K562 (cell line): Measurements from ENCODE around the gene CYP26A1. TPM values are rescaled to one million over a fixed set of nuclear protein-coding genes. Genes with fewer than 3 reads are reported as not detected.
A peak's percentile ranks its signal among the peaks of the same experiment; 100 is the strongest.

ENCODE experiments used
- ATAC-seq: fragments of 200-7000 bp; cut with Tn5 transposase; 3 replicates; pipeline ENCODE4 v1.9.1; 2020; ENCODE audit warnings: moderate library complexity
- BruUV-seq: library from RNA; stranded (reverse); fragments of 400-500 nt; replicated peaks from 2 replicates; lab custom pipeline; 2021; lab: Mats Ljungman, UMichigan
- CTCF ChIA-PET: fragments of 300-600 bp; formaldehyde crosslinking; extraction: SDS; loops from one replicate; lab custom pipeline; 2021; ENCODE audit warnings: low intra/inter-chr PET ratio; lab: Yijun Ruan, JAX
- POLR2A ChIA-PET: fragments of 300-600, 350-650 bp; sonication (Branson Sonifier 250); formaldehyde crosslinking; extraction: SDS; loops from one replicate; lab custom pipeline; 2021; ENCODE audit warnings: antibody characterized with exemption, inconsistent platforms; lab: Yijun Ruan, JAX
- DNase-seq, 4 experiments: peaks; one replicate each; pipeline versions ENCODE4 v3.0.0 to v3.0.0-alpha.2; 2011 to 2018; ENCODE audit warnings: low spot score in 3 of 4, mixed read lengths in 3 of 4; ENCODE audit errors: extremely low read depth in 1 of 4
- FAIRE-seq: peaks from 2 replicates; lab custom pipeline; 2011; peaks lifted over from hg19 to GRCh38; lab: Jason Lieb, UNC
- H2AFZ ChIP-seq: 2 replicates; pipeline ENCODE4 v1.6.0; 2011; ENCODE audit warnings: low read depth, low read length, control low read depth, inconsistent platforms
- H3K27ac ChIP-seq: fragments of 200-600 bp; 3 replicates; pipeline ENCODE4 v1.8.0; 2011; ENCODE audit warnings: low read depth, mild to moderate bottlenecking, control low read depth, inconsistent platforms, low read length, moderate library complexity, mixed read lengths; ENCODE audit errors: extremely low read depth
- H3K27me3 ChIP-seq, 2 experiments: fragments of 300-600 bp in 1 of 2; 2 replicates in 1 of 2; 3 replicates in 1 of 2; pipeline versions ENCODE4 v1.6.0 to v1.8.0; 2011; ENCODE audit warnings: inconsistent platforms in 2 of 2, low read length in 2 of 2, mild to moderate bottlenecking in 1 of 2, mixed read lengths in 1 of 2, moderate library complexity in 1 of 2; ENCODE audit not compliant: control insufficient read depth in 2 of 2, insufficient read depth in 2 of 2
- H3K36me3 ChIP-seq: fragments of 300-600 bp; 3 replicates; pipeline ENCODE4 v1.8.0; 2011; ENCODE audit warnings: mild to moderate bottlenecking, low read length, inconsistent platforms; ENCODE audit not compliant: control insufficient read depth, insufficient read depth
- H3K4me1 ChIP-seq, 2 experiments: fragments of 200-600 bp in 1 of 2; replicated peaks in 1 of 2; 2 replicates in 1 of 2; 3 replicates in 1 of 2; pipeline versions ENCODE4 v1.5.1 to v1.8.0; 2011; ENCODE audit warnings: inconsistent platforms in 2 of 2, low read length in 2 of 2, mild to moderate bottlenecking in 1 of 2, mixed read lengths in 1 of 2, moderate library complexity in 1 of 2; ENCODE audit not compliant: control insufficient read depth in 2 of 2, insufficient read depth in 2 of 2
- H3K4me2 ChIP-seq: 2 replicates; pipeline ENCODE4 v1.6.1; 2011; ENCODE audit warnings: low read length, control low read depth, inconsistent platforms, mixed read lengths; ENCODE audit not compliant: insufficient read depth
- H3K4me3 ChIP-seq: fragments of 200-600 bp; sonication (generic), shearing (Covaris generic); 2 replicates; pipeline ENCODE4 v1.5.1; 2016; ENCODE audit warnings: control low read depth, inconsistent platforms
- H3K79me2 ChIP-seq: fragments of 200-600 bp; 3 replicates; pipeline ENCODE4 v1.8.0; 2011; ENCODE audit warnings: low read length, inconsistent platforms; ENCODE audit not compliant: control insufficient read depth, insufficient read depth
- H3K9ac ChIP-seq, 2 experiments: 2 replicates each; pipeline versions ENCODE4 v1.6.0 to v1.6.1; 2011; ENCODE audit warnings: low read depth in 2 of 2, low read length in 2 of 2, control low read depth in 1 of 2, inconsistent platforms in 1 of 2, mild to moderate bottlenecking in 1 of 2, mixed read lengths in 1 of 2; ENCODE audit not compliant: insufficient read depth in 1 of 2
- H3K9me1 ChIP-seq: one replicate; pipeline ENCODE4 v1.6.0; 2011; ENCODE audit warnings: inconsistent platforms, mild to moderate bottlenecking, low read length, moderate library complexity; ENCODE audit not compliant: control insufficient read depth, insufficient read depth
- H3K9me3 ChIP-seq: replicated peaks from 2 replicates; pipeline ENCODE4 v1.5.1; 2011; ENCODE audit warnings: low read depth, low read length, inconsistent platforms; ENCODE audit not compliant: control insufficient read depth, insufficient read depth
- H4K20me1 ChIP-seq: replicated peaks from 2 replicates; pipeline ENCODE4 v1.6.1; 2011; ENCODE audit warnings: low read length, inconsistent platforms, mixed read lengths; ENCODE audit not compliant: control insufficient read depth, insufficient read depth
- ARID1B ChIP-seq: fragments of 450-650 bp; IDR thresholded peaks from 2 replicates; pipeline ENCODE4 v1.6.1; 2016; ENCODE audit warnings: antibody characterized with exemption, mild to moderate bottlenecking, inconsistent platforms
- CEBPB ChIP-seq: fragments of 450-650 bp; IDR thresholded peaks from 2 replicates; pipeline ENCODE4 v1.6.1; 2016; ENCODE audit warnings: missing genetic modification characterization, missing compliant biosample characterization
- CEBPG ChIP-seq, 3 experiments: fragments of 200-800 bp in 1 of 3; sonication (Bioruptor generic) in 1 of 3; sonication (generic) in 1 of 3; formaldehyde crosslinking in 1 of 3; IDR thresholded peaks in 2 of 3; conservative IDR thresholded peaks in 1 of 3; 2 replicates each; pipeline versions ENCODE4 v1.6.1 to v1.8.0; 2016 to 2022; ENCODE audit warnings: missing compliant biosample characterization in 2 of 3, missing genetic modification characterization in 2 of 3, mild to moderate bottlenecking in 1 of 3, missing genetic modification reagents in 1 of 3
- DIDO1 ChIP-seq: fragments of 450-650 bp; IDR thresholded peaks from 2 replicates; pipeline ENCODE4 v1.6.1; 2016; ENCODE audit warnings: low read depth, missing biosample characterization, missing genetic modification characterization
- GABPA ChIP-seq: fragments of 200-800 bp; sonication (Bioruptor generic); conservative IDR thresholded peaks from 2 replicates; pipeline ENCODE4 v1.6.1; 2016; ENCODE audit warnings: low read depth, missing genetic modification characterization, missing compliant biosample characterization
- HDAC2 ChIP-seq: fragments of 450-650 bp; IDR thresholded peaks from 2 replicates; pipeline ENCODE4 v1.6.1; 2016; ENCODE audit warnings: mild to moderate bottlenecking
- LCOR ChIP-seq: sonication (generic); formaldehyde crosslinking; IDR thresholded peaks from 2 replicates; pipeline ENCODE4 v1.8.0; 2022; ENCODE audit warnings: mild to moderate bottlenecking, missing genetic modification reagents
- LEF1 ChIP-seq: fragments of 450-650 bp; IDR thresholded peaks from 2 replicates; pipeline ENCODE4 v1.6.1; 2016; ENCODE audit warnings: mild to moderate bottlenecking
- RAD21 ChIP-seq, 2 experiments: fragments of 250-450 bp in 1 of 2; fragments of 450-650 bp in 1 of 2; sonication (Bioruptor Pico) in 1 of 2; formaldehyde crosslinking in 1 of 2; IDR thresholded peaks in 1 of 2; conservative IDR thresholded peaks in 1 of 2; 2 replicates each; pipeline versions ENCODE4 v1.4.0 to v1.8.0; 2020 to 2022; ENCODE audit warnings: mild to moderate bottlenecking in 2 of 2, moderate library complexity in 1 of 2
- SREBF2 ChIP-seq: sonication (generic); formaldehyde crosslinking; IDR thresholded peaks from 2 replicates; pipeline ENCODE4 v1.4.0; 2020; ENCODE audit warnings: mild to moderate bottlenecking, missing genetic modification reagents
- U2AF1 ChIP-seq: fragments of 200-400 bp; formaldehyde crosslinking; optimal IDR thresholded peaks from 2 replicates; pipeline ENCODE3; 2017; ENCODE audit warnings: mild to moderate bottlenecking, low read depth, low read length, moderate library complexity
- ZNF263 ChIP-seq: sonication (generic); formaldehyde crosslinking; IDR thresholded peaks from 2 replicates; pipeline ENCODE4 v1.8.0; 2022; ENCODE audit warnings: mild to moderate bottlenecking, missing genetic modification reagents, borderline replicate concordance
- WGBS: fragments of 100-300 bp; shearing (Covaris generic); methylation state at CpG from one replicate; pipeline ENCODE4 v1.1.6; 2016; ENCODE audit warnings: low coverage, mixed read lengths; ENCODE audit not compliant: insufficient coverage; ENCODE audit errors: missing lambda C conversion rate; 5-methylcytosine and 5-hydroxymethylcytosine counted together
- in situ Hi-C: fragments of 300-500 bp; cut with MboI; formaldehyde crosslinking; loops from 4 replicates; pipeline ENCODE4 v1.15.0; 2018; ENCODE audit warnings: inconsistent platforms, mixed read lengths
- intact Hi-C: fragments of 100-400 bp; cut with micrococcal nuclease; formaldehyde crosslinking; loops from 2 replicates; pipeline ENCODE4 v1.14.2; 2022
- polyA plus RNA-seq, 8 experiments: library from polyadenylated mRNA; depleted of rRNA in 4 of 8; stranded (reverse) in 5 of 8; unstranded in 3 of 8; fragments of >200 nt; fragmentation: Nextera tagmentation in 2 of 8; fragmentation: Illumina TruSeq in 1 of 8; extraction: Ambion mirVana in 2 of 8; extraction: Trizol in 1 of 8; gene quantifications; 2 replicates each; pipeline versions ENCODE4 v1.2.1 to v1.2.3, GENCODE V29; 2011 to 2014; ENCODE audit warnings: inconsistent platforms in 1 of 8, missing spikeins in 1 of 8
- total RNA-seq, 7 experiments: library from RNA; depleted of rRNA in 6 of 7; stranded (reverse); fragments of >200 nt in 6 of 7; fragmentation: Illumina TruSeq in 2 of 7; extraction: Trizol in 2 of 7; gene quantifications; 2 replicates each; pipeline versions ENCODE4 v1.2.1 to v1.2.3, GENCODE V29; 2011 to 2021; ENCODE audit warnings: low replicate concordance in 1 of 7
- TF ChIP-seq, protein P1 (sequence below): fragments of 450-650 bp; IDR thresholded peaks from 2 replicates; pipeline ENCODE4 v1.6.1; 2018; ENCODE audit warnings: mild to moderate bottlenecking, low read depth; ENCODE audit not compliant: partially characterized antibody

Gene CYP26A1
- total and polyA plus RNA-seq, 9 of the 15 experiments (the other 6 are each of a cell fraction or from before 2014, with no cell fraction given) = 0.11 to 5.1 (median 1.6) TPM

DNA sequence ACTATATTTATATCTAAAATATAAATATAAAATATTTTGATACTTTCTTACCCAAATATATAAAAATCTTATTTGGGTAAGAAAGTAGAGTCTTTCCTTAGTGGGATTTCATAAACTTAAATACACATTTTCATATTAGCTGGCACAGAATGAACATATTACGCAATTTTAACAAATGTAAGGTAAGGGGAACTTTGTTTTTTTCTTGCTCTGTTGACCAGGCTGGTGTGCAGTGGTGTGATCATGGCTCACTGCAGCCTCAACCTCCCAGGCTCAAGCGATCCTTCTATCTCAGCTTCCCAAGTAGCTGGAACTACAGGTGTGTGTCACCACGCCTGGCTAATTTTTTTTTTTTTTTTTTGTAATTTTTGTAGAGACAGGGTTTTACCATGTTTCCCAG, 18.3 kb downstream of the CYP26A1 start:
- BruUV-seq = no TSS peak
- Histone ChIP-seq H3K9ac (no peak overlapping the region), H3K4me2 (no peak overlapping the region), H3K4me1 (peaks cover under 1 to 3% of the 10 kb centered on the region in 2 experiments; a peak in 2 of 5 replicates), H3K27ac (no peak overlapping the region), H2AFZ (no peak overlapping the region), H3K79me2 (no peaks in the 10 kb centered on the region), H3K4me3 (no peak overlapping the region), H3K9me1 (no peaks in the 10 kb centered on the region), H4K20me1 (no peaks in the 10 kb centered on the region), H3K9me3 (no peaks in the 10 kb centered on the region), H3K36me3 (no peaks in the 10 kb centered on the region), H3K27me3 (peaks cover 0 to 2% of the 10 kb centered on the region in 2 experiments; a peak in 2 of 5 replicates)
- 39% methylated on average over 2 of the region's 3 CpGs for WGBS
- ChIA-PET CTCF (no interaction called here), POLR2A (no interaction called here)
- ATAC-seq (no peak), FAIRE-seq (no peak), DNase-seq (no peak)
- in situ Hi-C loops = no loop called here
- intact Hi-C loops = no loop called here
- TF ChIP-seq CEBPB (peak; percentile 77), GABPA (no peak), ARID1B (no peak), SREBF2 (no peak), LEF1 (no peak), CEBPG (CRISPR knock-in tag; IDR thresholded peaks at IDR 0.05) (no peak), CEBPG (tag; conservative IDR thresholded peaks at IDR 0.05 in 1 of 2, IDR thresholded peaks at IDR 0.05 in 1 of 2) (peak; percentile 49 to 88; a peak in 3 of 4 replicates), HDAC2 (no peak)

DNA sequence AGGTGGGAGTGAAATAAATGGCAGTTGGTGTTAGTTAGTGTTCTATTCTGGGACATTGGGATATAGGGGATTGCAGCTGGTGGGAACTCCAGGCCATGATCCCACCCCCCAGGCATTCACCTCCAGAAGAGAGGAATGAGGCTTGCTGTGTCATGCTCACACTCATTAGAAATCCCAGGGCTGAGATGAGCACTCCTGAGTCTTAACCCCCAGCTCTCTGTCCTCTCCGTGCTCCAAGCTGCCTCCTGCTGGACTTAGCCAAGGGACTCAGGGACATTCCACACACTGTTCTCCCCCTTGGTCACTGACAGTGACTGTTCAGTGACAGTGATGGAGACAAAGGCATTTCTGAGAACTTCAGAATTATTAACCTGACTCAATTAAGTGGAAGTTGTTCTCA, 21.5 kb downstream of the CYP26A1 start:
- H3K27me3 ChIP-seq = no peaks in the 10 kb centered on the region
- intact Hi-C loops = no loop called here
- DNase-seq = no peak
- CTCF ChIA-PET = no interaction called here
- H3K9me3 ChIP-seq = no peaks in the 10 kb centered on the region
- no peak overlapping the region for H3K4me3 ChIP-seq
- H3K36me3 ChIP-seq = no peaks in the 10 kb centered on the region
- H3K27ac ChIP-seq = no peak overlapping the region
- no peaks in the 10 kb centered on the region for H4K20me1 ChIP-seq
- peak; percentile 69 for ATAC-seq
- WGBS = no CpG with 5 or more reads among the region's 1 CpG
- no peaks in the 10 kb centered on the region for H3K79me2 ChIP-seq
- BruUV-seq = no TSS peak
- POLR2A ChIA-PET = no interaction called here
- in situ Hi-C loops = no loop called here
- no peak overlapping the region for H3K9ac ChIP-seq
- H3K4me1 ChIP-seq = peaks cover 7 to 11% of the 10 kb centered on the region in 2 experiments; a peak in 4 of 5 replicates
- H3K4me2 ChIP-seq = no peak overlapping the region
- H2AFZ ChIP-seq = no peak overlapping the region
- no peak for FAIRE-seq
- no peaks in the 10 kb centered on the region for H3K9me1 ChIP-seq
- TF ChIP-seq, protein P1, sequence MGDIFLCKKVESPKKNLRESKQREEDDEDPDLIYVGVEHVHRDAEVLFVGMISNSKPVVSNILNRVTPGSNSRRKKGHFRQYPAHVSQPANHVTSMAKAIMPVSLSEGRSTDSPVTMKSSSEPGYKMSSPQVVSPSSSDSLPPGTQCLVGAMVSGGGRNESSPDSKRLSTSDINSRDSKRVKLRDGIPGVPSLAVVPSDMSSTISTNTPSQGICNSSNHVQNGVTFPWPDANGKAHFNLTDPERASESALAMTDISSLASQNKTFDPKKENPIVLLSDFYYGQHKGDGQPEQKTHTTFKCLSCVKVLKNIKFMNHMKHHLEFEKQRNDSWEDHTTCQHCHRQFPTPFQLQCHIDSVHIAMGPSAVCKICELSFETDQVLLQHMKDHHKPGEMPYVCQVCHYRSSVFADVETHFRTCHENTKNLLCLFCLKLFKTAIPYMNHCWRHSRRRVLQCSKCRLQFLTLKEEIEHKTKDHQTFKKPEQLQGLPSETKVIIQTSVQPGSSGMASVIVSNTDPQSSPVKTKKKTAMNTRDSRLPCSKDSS = no peak
- no peak for TF ChIP-seq U2AF1
- no peak for TF ChIP-seq LCOR (CRISPR knock-in tag)
- TF ChIP-seq ZNF263 (CRISPR knock-in tag) = peak; percentile 71
- TF ChIP-seq RAD21 (CRISPR knock-in tag; conservative IDR thresholded peaks at IDR 0.05 in 1 of 2, IDR thresholded peaks at IDR 0.05 in 1 of 2) = peak in 1 of 2 experiments; percentile 11; a peak in 1 of 4 replicates
- no peak for TF ChIP-seq DIDO1
